T-cell (primary cell): ENCODE results near the gene PROSER2. TPM values are rescaled to one million over a fixed set of nuclear protein-coding genes. Genes with fewer than 3 reads are reported as not detected.

Experiments used
- ATAC-seq, 4 experiments: fragments of 200-7000 bp in 3 of 4; fragments of 150-1000 bp in 1 of 4; cut with Tn5 transposase; replicated peaks in 1 of 4; 1 replicate in 3 of 4; 2 replicates in 1 of 4; pipeline ENCODE4 v1.10.0; 2021; ENCODE audit warnings: moderate library complexity in 3 of 4, mild to moderate bottlenecking in 2 of 4, moderate number of reproducible peaks in 1 of 4
- CTCF ChIA-PET, 2 donors: fragments of 300-600 bp; sonication (Branson Sonifier 250); formaldehyde crosslinking; loops; one replicate each; lab custom pipeline; 2022; ENCODE audit warnings: antibody characterized with exemption in 2 of 2; lab: Charles Lee
- POLR2A ChIA-PET, 2 donors: fragments of 300-600 bp; sonication (Branson Sonifier 250); formaldehyde crosslinking; loops; one replicate each; lab custom pipeline; 2022; ENCODE audit warnings: antibody characterized with exemption in 2 of 2; lab: Charles Lee
- DNase-seq, 35 experiments: peaks; one replicate each; pipeline versions ENCODE4 v3.0.0 to v3.0.0-alpha.2; 2013 to 2023
- H3K27ac ChIP-seq: one replicate; pipeline ENCODE4 v1.5.1; 2013; ENCODE audit warnings: low read length
- H3K27me3 ChIP-seq, 2 experiments: replicated peaks in 1 of 2; 1 replicate in 1 of 2; 2 replicates in 1 of 2; pipeline versions ENCODE4 v1.6.1 to v1.7.0; 2013; ENCODE audit warnings: low read length in 1 of 2, mixed read lengths in 1 of 2; ENCODE audit not compliant: control insufficient read depth in 2 of 2, insufficient read depth in 2 of 2; ENCODE audit errors: extremely low read depth in 1 of 2
- H3K36me3 ChIP-seq, 2 donors: 1 replicate in 1 of 2; 2 replicates in 1 of 2; pipeline versions ENCODE4 v1.6.1 to v1.7.0; 2013; ENCODE audit warnings: low read length in 1 of 2; ENCODE audit not compliant: control insufficient read depth in 2 of 2, insufficient read depth in 1 of 2; ENCODE audit errors: extremely low read depth in 1 of 2
- H3K4me1 ChIP-seq, 2 experiments: 1 replicate in 1 of 2; 2 replicates in 1 of 2; pipeline versions ENCODE4 v1.6.1 to v1.7.0; 2013; ENCODE audit warnings: low read length in 2 of 2, mixed read lengths in 1 of 2; ENCODE audit not compliant: insufficient read depth in 2 of 2, control insufficient read depth in 1 of 2; ENCODE audit errors: extremely low read depth in 1 of 2
- H3K4me3 ChIP-seq, 2 donors: 1 replicate in 1 of 2; 2 replicates in 1 of 2; pipeline versions ENCODE4 v1.5.1 to v1.7.0; 2013; ENCODE audit warnings: mild to moderate bottlenecking in 2 of 2, low read length in 1 of 2, moderate library complexity in 1 of 2; ENCODE audit not compliant: control insufficient read depth in 1 of 2; ENCODE audit errors: extremely low read depth in 1 of 2
- H3K9me3 ChIP-seq: 2 replicates; pipeline ENCODE4 v1.7.0; 2013
- H3K27ac Mint-ChIP-seq, 2 donors: one replicate each; pipeline ENCODE4 v1.8.0; 2020 to 2021; ENCODE audit warnings: mild to moderate bottlenecking in 2 of 2, mixed read lengths in 2 of 2
- H3K27me3 Mint-ChIP-seq, 2 donors: one replicate each; pipeline ENCODE4 v1.8.0; 2021 to 2022; ENCODE audit warnings: mixed read lengths in 2 of 2
- H3K36me3 Mint-ChIP-seq: one replicate; pipeline ENCODE4 v1.8.0; 2021; ENCODE audit warnings: mixed read lengths
- H3K4me1 Mint-ChIP-seq, 3 donors: one replicate each; pipeline ENCODE4 v1.8.0; 2020 to 2022; ENCODE audit warnings: mixed read lengths in 3 of 3, mild to moderate bottlenecking in 1 of 3
- H3K4me3 Mint-ChIP-seq, 3 donors: one replicate each; pipeline ENCODE4 v1.8.0; 2020 to 2022; ENCODE audit warnings: mild to moderate bottlenecking in 3 of 3, mixed read lengths in 3 of 3, moderate library complexity in 3 of 3
- H3K9me3 Mint-ChIP-seq, 3 donors: one replicate each; pipeline ENCODE4 v1.8.0; 2020 to 2022; ENCODE audit warnings: mixed read lengths in 3 of 3
- WGBS: methylation state at CpG from one replicate; pipeline ENCODE4 v1.1.5; 2013; ENCODE audit warnings: missing lambda C conversion rate; ENCODE audit not compliant: insufficient coverage; 5-methylcytosine and 5-hydroxymethylcytosine counted together
- total RNA-seq, 35 experiments: library from RNA in 6 of 35; stranded (reverse) in 6 of 35; fragments of 120-200 nt in 1 of 35; gene quantifications; one replicate each; pipeline versions ENCODE4 v1.2.1 to v1.2.4 and lab custom pipeline; 2013 to 2026

The PROSER2 gene
- total RNA-seq, 5 donors from 2014 or later (not counting 1 experiment from before 2014, with no cell fraction given), result 1.7 to 4.8 (median 4.0) TPM

DNA sequence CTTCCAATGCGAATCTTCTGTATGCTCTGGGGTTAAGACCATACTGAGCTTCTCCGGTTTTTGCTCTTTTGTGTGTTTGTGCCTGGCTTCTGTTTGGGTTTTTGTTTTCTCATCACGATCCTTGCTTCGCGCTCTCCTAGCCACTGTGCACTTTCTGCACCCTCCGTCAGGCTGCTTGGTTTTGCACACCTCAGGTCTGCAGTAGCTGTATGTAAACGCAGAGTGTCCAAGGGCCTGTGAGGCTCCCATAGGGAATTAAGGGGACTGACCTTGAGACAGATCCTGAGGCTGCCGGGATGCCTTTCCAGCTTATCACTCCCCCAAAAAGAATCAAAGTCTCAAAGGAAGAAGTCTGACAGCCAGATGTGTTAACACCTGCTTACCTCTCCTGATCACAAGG lies 95.2 kb downstream of the PROSER2 start:
- H3K27ac Mint-ChIP-seq, result no peak overlapping the region
- WGBS, result 88% methylated on average over 4 of the region's 8 CpGs
- H3K9me3 ChIP-seq, result no peaks in the 10 kb centered on the region
- no peaks in the 10 kb centered on the region for H3K4me1 ChIP-seq
- no peaks in the 10 kb centered on the region for H3K9me3 Mint-ChIP-seq
- H3K27me3 ChIP-seq, result no peaks in the 10 kb centered on the region
- no peak overlapping the region for H3K4me3 ChIP-seq
- DNase-seq (no peak), ATAC-seq (no peak)
- ChIA-PET POLR2A (no interaction called here), CTCF (no interaction called here)
- H3K4me3 Mint-ChIP-seq, result no peak overlapping the region
- no peaks in the 10 kb centered on the region for H3K27me3 Mint-ChIP-seq
- peaks cover 5 to 29% of the 10 kb centered on the region in 2 donors for H3K36me3 ChIP-seq
- H3K4me1 Mint-ChIP-seq, result no peaks in the 10 kb centered on the region
- peaks cover 26% of the 10 kb centered on the region for H3K36me3 Mint-ChIP-seq
- no peak overlapping the region for H3K27ac ChIP-seq

DNA sequence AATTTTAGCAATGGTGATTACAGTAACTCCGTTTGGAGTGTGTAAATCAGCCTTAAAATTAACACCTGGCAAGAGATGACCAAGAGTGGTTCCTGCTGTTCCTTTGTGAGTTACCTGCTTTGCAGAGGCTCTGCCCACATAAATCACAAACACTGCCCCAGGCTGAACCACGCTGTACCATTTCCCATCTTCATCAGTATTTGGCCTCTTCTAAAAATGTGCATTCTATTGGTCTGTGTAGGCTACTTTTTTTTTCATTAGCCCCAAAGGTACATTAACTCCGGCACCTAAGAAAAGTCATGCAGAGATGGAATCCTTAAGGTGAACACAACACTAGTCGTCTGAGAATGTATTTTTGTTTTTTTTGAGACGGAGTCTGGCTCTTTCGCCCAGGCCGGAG lies 96.1 kb downstream of the PROSER2 start:
- no peak overlapping the region for H3K27ac ChIP-seq
- no peak overlapping the region for H3K4me3 Mint-ChIP-seq
- H3K4me1 ChIP-seq, result no peaks in the 10 kb centered on the region
- H3K9me3 Mint-ChIP-seq, result no peaks in the 10 kb centered on the region
- CTCF ChIA-PET, result no interaction called here
- DNase-seq (no peak), ATAC-seq (no peak)
- POLR2A ChIA-PET, result no interaction called here
- no peaks in the 10 kb centered on the region for H3K9me3 ChIP-seq
- no peaks in the 10 kb centered on the region for H3K27me3 Mint-ChIP-seq
- no peak overlapping the region for H3K4me3 ChIP-seq
- H3K36me3 ChIP-seq, result peaks cover 5 to 29% of the 10 kb centered on the region in 2 donors
- H3K27ac Mint-ChIP-seq, result no peak overlapping the region
- no peaks in the 10 kb centered on the region for H3K4me1 Mint-ChIP-seq
- 93% methylated on average over 5 of the region's 7 CpGs for WGBS
- no peaks in the 10 kb centered on the region for H3K27me3 ChIP-seq
- peaks cover 29% of the 10 kb centered on the region for H3K36me3 Mint-ChIP-seq

Other genes with a start within 250 kb of the PROSER2 start
- gene USP6NL, start 211.7 kb upstream of the PROSER2 start, total RNA-seq, result 1 to 10 TPM; 3.9 to 7.6 (median 4.6) TPM
- 1 to 10 TPM in 4 of 5 donors, under 1 TPM in 1; 0.62 to 2.7 (median 1.5) TPM for gene ECHDC3, start 81.0 kb upstream of the PROSER2 start, total RNA-seq
- gene UPF2, start 219.5 kb downstream of the PROSER2 start, total RNA-seq, result 10 to 100 TPM; 25.4 to 29.1 (median 28.8) TPM
- gene DHTKD1, start 245.6 kb downstream of the PROSER2 start, total RNA-seq, result 10 to 100 TPM in 4 of 5 donors, 1 to 10 TPM in 1; 9.3 to 22.2 (median 14.2) TPM